Caki2 (cell line): ENCODE measurements around the gene TM6SF1. TPM values are rescaled to one million over a fixed set of nuclear protein-coding genes. Genes with fewer than 3 reads are reported as not detected.
A peak's percentile ranks its signal among the peaks of the same experiment; 100 is the strongest.
"Not testable (repeated sequence)": the region's sequence is repeated elsewhere in the genome, so short reads cannot be mapped to it uniquely, and the experiment has no call there.

Experiments used
- DNase-seq: peaks from one replicate; pipeline ENCODE4 v3.0.0-alpha.2; 2015; ENCODE audit warnings: low read depth
- in situ Hi-C: cut with HindIII; loops from 2 replicates; pipeline ENCODE4 v1.10.0; 2016; ENCODE audit warnings: low sequenced_read_pairs, low pct_unique_long_range_greater_than_20kb, mixed read lengths
- total RNA-seq: library from RNA; depleted of rRNA; stranded (reverse); fragments of >200 nt; shearing (Covaris generic); gene quantifications from 2 replicates; pipeline ENCODE4 v1.2.3, GENCODE V29; 2014; ENCODE audit warnings: low replicate concordance; rRNA removed

TM6SF1 gene
- not detected in 2 replicates for total RNA-seq

GRCh38 chr15:83106994-83107840, at the start of gene TM6SF1:
Gene TM6SF1 (plus strand): TSS chr15:83107645. CDS start chr15:83107681, 36 bp downstream.
- in situ Hi-C loops = no loop called here

GRCh38 chr15:83057696-83058376, 49.6 kb upstream of the TM6SF1 start:
- DNase-seq = no peak
- in situ Hi-C loops = no loop called here

More at GRCh38 chr15:83106994-83107840, at the start of gene TM6SF1:
- DNase-seq = no peak

- DNase-seq = peak; percentile 59
- in situ Hi-C loops = no loop called here
Measured at GRCh38 chr15:83061680-83062079, 45.8 kb upstream of the TM6SF1 start.

- in situ Hi-C loops = no loop called here
- DNase-seq = no peak
Measured at GRCh38 chr15:83062768-83063180, 44.7 kb upstream of the TM6SF1 start.

GRCh38 chr15:83063551-83063950, 43.9 kb upstream of the TM6SF1 start:
- no peak for DNase-seq
- in situ Hi-C loops = no loop called here

GRCh38 chr15:83064859-83065258, 42.6 kb upstream of the TM6SF1 start:
- DNase-seq = no peak

GRCh38 chr15:83065431-83065830, 42.0 kb upstream of the TM6SF1 start:
- no peak for DNase-seq
- in situ Hi-C loops = no loop called here

More at GRCh38 chr15:83064859-83065258, 42.6 kb upstream of the TM6SF1 start:
- in situ Hi-C loops = no loop called here

GRCh38 chr15:83066034-83066733, 41.3 kb upstream of the TM6SF1 start:
- DNase-seq = peak; percentile 11
- in situ Hi-C loops = no loop called here

- peak; percentile 95 for DNase-seq
- in situ Hi-C loops = no loop called here
Measured at GRCh38 chr15:83066734-83067637, 40.5 kb upstream of the TM6SF1 start, which contains the start of gene BTBD1. Gene BTBD1 (minus strand): TSS chr15:83067252. CDS start chr15:83067151, 101 bp downstream.

- in situ Hi-C loops = no loop called here
- DNase-seq = no peak
Measured at GRCh38 chr15:83067638-83067962, 39.8 kb upstream of the TM6SF1 start.

- in situ Hi-C loops = no loop called here
- DNase-seq = no peak
Measured at GRCh38 chr15:83068054-83068453, 39.4 kb upstream of the TM6SF1 start.

GRCh38 chr15:83069211-83069642, 38.2 kb upstream of the TM6SF1 start:
- in situ Hi-C loops = not testable (repeated sequence)
- peak; percentile 64 for DNase-seq

GRCh38 chr15:83077491-83078230, 29.8 kb upstream of the TM6SF1 start:
- in situ Hi-C loops = no loop called here
- no peak for DNase-seq

GRCh38 chr15:83078712-83079111, 28.7 kb upstream of the TM6SF1 start:
- in situ Hi-C loops = no loop called here
- no peak for DNase-seq

GRCh38 chr15:83081256-83082014, 26.0 kb upstream of the TM6SF1 start:
- in situ Hi-C loops = no loop called here
- no peak for DNase-seq

- in situ Hi-C loops = no loop called here
- DNase-seq = no peak
Measured at GRCh38 chr15:83082730-83083386, 24.6 kb upstream of the TM6SF1 start.
